ENCODE data around the gene UBE2B.

Gene UBE2B

GRCh38 chr5:134432677-134433359 is 61.4 kb downstream of the UBE2B start:
- no peak overlapping the region for H3K4me3 ChIP-seq (replicated peaks; ENCODE audit: insufficient read depth, low read length)
- H3K27me3 ChIP-seq (ENCODE audit: insufficient read depth, poor library complexity, severe bottlenecking) = no peaks in the 10 kb centered on the region
- no peak for DNase-seq (ENCODE audit: low read depth in 1 of 2, low spot score in 1 of 2)
- TF ChIP-seq SPI1 (IDR thresholded peaks at IDR 0.05; ENCODE audit: borderline replicate concordance, low read depth) (no peak), REST (IDR thresholded peaks at IDR 0.05; ENCODE audit: insufficient replicate concordance, low read depth) (no peak), POLR2AphosphoS5 (IDR thresholded peaks at IDR 0.05; ENCODE audit: low read depth) (no peak), CTCF (IDR thresholded peaks at IDR 0.05; ENCODE audit: insufficient read depth, low read length) (no peak), GABPA (IDR thresholded peaks at IDR 0.05; ENCODE audit: low read depth) (no peak)
- H3K27ac ChIP-seq (replicated peaks) = no peak overlapping the region

DNA sequence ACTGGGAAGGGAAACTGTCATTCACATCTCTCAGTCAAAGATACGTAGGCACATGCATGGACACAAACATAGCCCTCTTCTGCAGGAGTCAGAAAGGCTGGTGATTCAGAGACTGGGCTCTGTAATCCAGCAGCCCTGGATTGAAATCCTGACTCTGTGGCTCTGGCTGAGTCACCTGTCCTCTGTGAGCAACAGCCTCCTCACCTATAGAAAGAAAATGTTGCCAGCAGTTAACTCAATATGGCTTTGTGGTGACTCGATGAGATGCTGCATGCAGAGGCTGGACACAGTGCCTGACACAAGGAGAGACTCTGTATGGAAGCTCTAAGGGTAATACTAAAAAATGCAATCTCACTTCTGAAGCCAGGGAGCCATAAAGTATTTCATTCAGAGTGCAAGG is 64.2 kb downstream of the UBE2B start:
- no peak for DNase-seq (ENCODE audit: low read depth in 1 of 2, low spot score in 1 of 2)
- Histone ChIP-seq H3K27me3 (ENCODE audit: insufficient read depth, poor library complexity, severe bottlenecking) (no peaks in the 10 kb centered on the region), H3K4me3 (replicated peaks; ENCODE audit: insufficient read depth, low read length) (no peak overlapping the region), H3K27ac (replicated peaks) (no peak overlapping the region)
- no peak for TF ChIP-seq SPI1 (IDR thresholded peaks at IDR 0.05; ENCODE audit: borderline replicate concordance, low read depth)
- TF ChIP-seq CTCF (IDR thresholded peaks at IDR 0.05; ENCODE audit: insufficient read depth, low read length) = no peak
- no peak for TF ChIP-seq GABPA (IDR thresholded peaks at IDR 0.05; ENCODE audit: low read depth)
- no peak for TF ChIP-seq REST (IDR thresholded peaks at IDR 0.05; ENCODE audit: insufficient replicate concordance, low read depth)
- TF ChIP-seq POLR2AphosphoS5 (IDR thresholded peaks at IDR 0.05; ENCODE audit: low read depth) = no peak

GRCh38 chr5:134436523-134437339 is 65.4 kb downstream of the UBE2B start:
- peak overlapping the region; percentile 51 for H3K27ac ChIP-seq (replicated peaks)
- DNase-seq (ENCODE audit: low read depth in 1 of 2, low spot score in 1 of 2) = peak; percentile 50 to 57
- H3K4me3 ChIP-seq (replicated peaks; ENCODE audit: insufficient read depth, low read length) = no peak overlapping the region
- no peaks in the 10 kb centered on the region for H3K27me3 ChIP-seq (ENCODE audit: insufficient read depth, poor library complexity, severe bottlenecking)
- TF ChIP-seq POLR2AphosphoS5 (IDR thresholded peaks at IDR 0.05; ENCODE audit: low read depth) = no peak
- no peak for TF ChIP-seq REST (IDR thresholded peaks at IDR 0.05; ENCODE audit: insufficient replicate concordance, low read depth)
- no peak for TF ChIP-seq GABPA (IDR thresholded peaks at IDR 0.05; ENCODE audit: low read depth)
- no peak for TF ChIP-seq SPI1 (IDR thresholded peaks at IDR 0.05; ENCODE audit: borderline replicate concordance, low read depth)
- no peak for TF ChIP-seq CTCF (IDR thresholded peaks at IDR 0.05; ENCODE audit: insufficient read depth, low read length)
